Spleen (tissue), 11 donors: ENCODE measurements around the gene CCDC88C. TPM values are rescaled to one million over a fixed set of nuclear protein-coding genes. Genes with fewer than 3 reads are reported as not detected.
"Not testable (repeated sequence)": the region's sequence is repeated elsewhere in the genome, so short reads cannot be mapped to it uniquely, and the experiment has no call there.

ENCODE experiments used
- DNase-seq: peaks from one replicate; pipeline ENCODE4 v3.0.0-alpha.2; 2020
- H3K27ac ChIP-seq, 8 donors: fragments of 200-600 bp; sonication (generic) in 7 of 8; 1 replicate in 4 of 8; 2 replicates in 4 of 8; pipeline versions ENCODE4 v1.5.0 to v1.8.0; 2016 to 2021; ENCODE audit warnings: inconsistent platforms in 4 of 8, mild to moderate bottlenecking in 4 of 8, moderate library complexity in 1 of 8
- H3K27me3 ChIP-seq, 7 donors: fragments of 200-600 bp; sonication (generic) in 6 of 7; replicated peaks in 1 of 7; 1 replicate in 4 of 7; 2 replicates in 3 of 7; pipeline versions ENCODE4 v1.5.0 to v1.8.0; 2016 to 2021; ENCODE audit warnings: inconsistent platforms in 3 of 7, mild to moderate bottlenecking in 1 of 7
- H3K36me3 ChIP-seq, 6 donors: fragments of 200-600 bp; sonication (generic) in 5 of 6; 1 replicate in 4 of 6; 2 replicates in 2 of 6; pipeline versions ENCODE4 v1.5.0 to v1.8.0; 2016 to 2021; ENCODE audit warnings: inconsistent platforms in 2 of 6
- H3K4me1 ChIP-seq, 6 donors: fragments of 200-600 bp; sonication (generic) in 5 of 6; 1 replicate in 3 of 6; 2 replicates in 3 of 6; pipeline versions ENCODE4 v1.5.0 to v1.8.0; 2016 to 2021; ENCODE audit warnings: inconsistent platforms in 3 of 6
- H3K4me3 ChIP-seq, 8 donors: fragments of 200-600 bp; sonication (generic) in 7 of 8; 1 replicate in 4 of 8; 2 replicates in 4 of 8; pipeline versions ENCODE4 v1.5.0 to v1.8.0; 2016 to 2021; ENCODE audit warnings: inconsistent platforms in 4 of 8, mild to moderate bottlenecking in 4 of 8, moderate library complexity in 2 of 8
- H3K9me3 ChIP-seq, 8 donors: fragments of 200-600 bp; sonication (generic) in 7 of 8; 1 replicate in 4 of 8; 2 replicates in 4 of 8; pipeline versions ENCODE4 v1.5.0 to v1.8.0; 2016 to 2021; ENCODE audit warnings: inconsistent platforms in 4 of 8
- POLR2A ChIP-seq, 3 donors: fragments of 450-650 bp; IDR thresholded peaks; one replicate each; pipeline ENCODE4 v1.5.1; 2017; ENCODE audit warnings: antibody characterized with exemption in 3 of 3, mild to moderate bottlenecking in 1 of 3
- POLR2AphosphoS5 ChIP-seq, 3 donors: sonication (generic); formaldehyde crosslinking; IDR thresholded peaks; one replicate each; pipeline ENCODE4 v1.5.1; 2017; ENCODE audit warnings: antibody characterized with exemption in 3 of 3
- WGBS, 5 donors: extraction: QIAGEN DNeasy Blood & Tissue Kit in 3 of 5; methylation state at CpG; one replicate each; pipeline versions ENCODE4 v1.1.5 to v1.1.7; 2013 to 2018; 5-methylcytosine and 5-hydroxymethylcytosine counted together
- intact Hi-C: fragments of 100-400 bp; cut with DNase I; formaldehyde crosslinking; loops from one replicate; pipeline ENCODE4 v1.15.0; 2023; ENCODE audit warnings: low total_unique reads
- polyA plus RNA-seq, 3 donors: library from polyadenylated mRNA; stranded (reverse); fragments of 200-250 nt; gene quantifications; one replicate each; pipeline ENCODE4 v1.2.1, GENCODE V29; 2013
- total RNA-seq, 7 donors: library from RNA; depleted of rRNA in 3 of 7; stranded (reverse); fragments of >200 nt in 3 of 7; fragmentation: NEBNext Ultra II Directional in 4 of 7; extraction: Animal tissue kit (Norgen Biotek cat#: 25700) in 4 of 7; gene quantifications; one replicate each; pipeline versions ENCODE4 v1.1.0 to v1.2.1, GENCODE V29; 2016 to 2021
- TF ChIP-seq, protein P1 (sequence below), 11 experiments: fragments of 200-600 bp in 7 of 11; fragments of 450-650 bp in 4 of 11; sonication (generic) in 4 of 11; IDR thresholded peaks in 8 of 11; conservative IDR thresholded peaks in 3 of 11; 1 replicate in 7 of 11; 2 replicates in 4 of 11; pipeline versions ENCODE4 v1.4.0 to v1.8.0; 2016 to 2021; ENCODE audit warnings: antibody characterized with exemption in 11 of 11, inconsistent platforms in 4 of 11, mild to moderate bottlenecking in 1 of 11
- donor health status: healthy with polysubstance abuse.
- donor health status: DM: no; HTN: no; CAD: no; lungs with moderate emphysema.
- donor health status: DM: no; HTN: no; CAD: no.
- donor health status: Bipolar disorder and iron deficiency.
- donor health status: healthy.
- donor health status: DM: no; HTN: no; CAD: no.
- donor health status: DM: yes; HTN: yes; CAD: no.

Gene CCDC88C
- total and polyA plus RNA-seq, 10 donors = 23.2 to 136 (median 101) TPM

DNA sequence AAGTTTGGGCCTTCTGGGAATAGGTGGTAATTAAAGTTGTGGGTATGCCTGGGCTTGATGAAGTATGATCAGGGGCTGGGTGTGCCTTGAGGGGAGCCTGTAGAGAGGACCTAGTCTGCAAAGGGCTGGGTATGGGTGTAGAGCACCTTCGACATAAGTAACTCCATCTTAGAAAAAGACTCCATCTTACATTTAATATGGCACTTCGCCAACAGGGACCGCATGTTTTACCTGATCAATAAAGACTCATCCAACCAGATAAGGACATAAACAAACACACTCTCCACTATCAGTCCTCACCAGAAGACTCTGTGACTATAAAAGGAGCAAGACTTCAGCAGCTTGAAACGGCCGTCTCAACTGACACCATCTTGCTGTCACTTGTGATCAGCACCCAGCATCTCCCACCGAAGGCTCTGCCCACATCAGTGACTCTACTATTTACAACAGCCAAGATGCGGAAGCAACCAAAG, 149.6 kb downstream of the CCDC88C start:
- H3K4me3 ChIP-seq = no peak overlapping the region
- 92 to 96% (median 96%) methylated on average over 7 of the region's 7 CpGs for WGBS, 5 donors
- peaks cover 0 to 38% (median 24%) of the 10 kb centered on the region in 6 donors for H3K36me3 ChIP-seq
- TF ChIP-seq POLR2AphosphoS5 (IDR thresholded peaks at IDR 0.05) = no peak
- TF ChIP-seq POLR2A (IDR thresholded peaks at IDR 0.05) = no peak
- TF ChIP-seq, protein P1, sequence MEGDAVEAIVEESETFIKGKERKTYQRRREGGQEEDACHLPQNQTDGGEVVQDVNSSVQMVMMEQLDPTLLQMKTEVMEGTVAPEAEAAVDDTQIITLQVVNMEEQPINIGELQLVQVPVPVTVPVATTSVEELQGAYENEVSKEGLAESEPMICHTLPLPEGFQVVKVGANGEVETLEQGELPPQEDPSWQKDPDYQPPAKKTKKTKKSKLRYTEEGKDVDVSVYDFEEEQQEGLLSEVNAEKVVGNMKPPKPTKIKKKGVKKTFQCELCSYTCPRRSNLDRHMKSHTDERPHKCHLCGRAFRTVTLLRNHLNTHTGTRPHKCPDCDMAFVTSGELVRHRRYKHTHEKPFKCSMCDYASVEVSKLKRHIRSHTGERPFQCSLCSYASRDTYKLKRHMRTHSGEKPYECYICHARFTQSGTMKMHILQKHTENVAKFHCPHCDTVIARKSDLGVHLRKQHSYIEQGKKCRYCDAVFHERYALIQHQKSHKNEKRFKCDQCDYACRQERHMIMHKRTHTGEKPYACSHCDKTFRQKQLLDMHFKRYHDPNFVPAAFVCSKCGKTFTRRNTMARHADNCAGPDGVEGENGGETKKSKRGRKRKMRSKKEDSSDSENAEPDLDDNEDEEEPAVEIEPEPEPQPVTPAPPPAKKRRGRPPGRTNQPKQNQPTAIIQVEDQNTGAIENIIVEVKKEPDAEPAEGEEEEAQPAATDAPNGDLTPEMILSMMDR (IDR thresholded peaks at IDR 0.05 in 8 of 11, conservative IDR thresholded peaks at IDR 0.05 in 3 of 11) = no peak
- intact Hi-C loops = no loop called here
- H3K27ac ChIP-seq = no peak overlapping the region
- peaks cover 0 to 21% (median 14%) of the 10 kb centered on the region in 7 donors for H3K27me3 ChIP-seq
- no peak for DNase-seq
- H3K4me1 ChIP-seq = peaks cover 3 to 33% (median 16%) of the 10 kb centered on the region in 6 donors
- H3K9me3 ChIP-seq = no peaks in the 10 kb centered on the region

DNA sequence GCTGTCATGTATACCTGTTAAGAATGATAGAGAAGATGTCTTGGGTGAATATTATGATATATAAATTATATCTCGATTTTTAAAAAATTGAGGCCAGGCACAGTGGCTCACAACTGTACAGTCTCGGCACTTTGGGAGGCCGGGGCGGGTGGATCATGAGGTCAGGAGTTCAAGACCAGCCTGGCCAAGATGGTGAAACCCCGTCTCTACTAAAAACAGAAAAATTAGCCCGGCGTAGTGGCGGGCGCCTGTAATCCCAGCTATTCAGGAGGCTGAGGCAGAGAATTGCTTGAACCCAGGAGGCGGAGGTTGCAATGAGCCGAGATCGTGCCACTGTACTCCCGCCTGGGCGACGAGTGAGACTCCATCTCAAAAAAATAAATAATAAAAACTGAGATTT, 151.3 kb downstream of the CCDC88C start:
- H3K9me3 ChIP-seq, intact Hi-C loops, DNase-seq, H3K4me3 ChIP-seq, H3K27ac ChIP-seq: not testable (repeated sequence)
- Histone ChIP-seq H3K27me3 (peaks cover 0 to 21% (median 14%) of the 10 kb centered on the region in 7 donors), H3K4me1 (peaks cover 3 to 33% (median 16%) of the 10 kb centered on the region in 6 donors), H3K36me3 (peaks cover 0 to 20% (median 7%) of the 10 kb centered on the region in 6 donors)
- 95 to 98% (median 97%) methylated on average over 15 of the region's 15 CpGs for WGBS, 5 donors

DNA sequence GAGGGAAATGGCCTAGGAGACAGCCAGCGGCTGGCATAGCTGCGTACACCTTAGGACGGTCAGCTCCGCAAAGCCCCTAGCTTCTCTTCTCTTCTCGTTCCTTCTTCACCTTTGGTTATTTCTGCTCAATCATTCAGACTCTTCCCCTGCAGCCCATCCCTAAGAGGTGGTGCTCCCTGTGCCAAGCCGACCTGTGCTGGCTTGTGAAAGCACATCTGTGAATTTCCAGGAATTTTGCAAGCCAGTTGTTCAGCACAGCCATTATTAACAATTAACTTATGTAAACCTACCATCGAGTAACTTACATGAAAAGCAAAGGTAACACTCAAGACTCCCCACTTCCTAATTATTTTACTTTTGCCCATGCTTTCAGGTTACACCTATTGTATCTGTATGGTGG, 152.2 kb downstream of the CCDC88C start:
- TF ChIP-seq POLR2A (IDR thresholded peaks at IDR 0.05) (no peak), POLR2AphosphoS5 (IDR thresholded peaks at IDR 0.05) (no peak)
- TF ChIP-seq, protein P1 (IDR thresholded peaks at IDR 0.05 in 8 of 11, conservative IDR thresholded peaks at IDR 0.05 in 3 of 11) = no peak
- H3K4me1 ChIP-seq = peaks cover 3 to 33% (median 16%) of the 10 kb centered on the region in 6 donors
- no peak overlapping the region for H3K4me3 ChIP-seq
- no peak overlapping the region for H3K27ac ChIP-seq
- no peaks in the 10 kb centered on the region for H3K9me3 ChIP-seq
- peaks cover 0 to 21% (median 14%) of the 10 kb centered on the region in 7 donors for H3K27me3 ChIP-seq
- H3K36me3 ChIP-seq = peaks cover 0 to 14% (median 4%) of the 10 kb centered on the region in 6 donors
- 85 to 95% (median 93%) methylated on average over 7 of the region's 7 CpGs for WGBS, 5 donors
- no peak for DNase-seq
- intact Hi-C loops = no loop called here

DNA sequence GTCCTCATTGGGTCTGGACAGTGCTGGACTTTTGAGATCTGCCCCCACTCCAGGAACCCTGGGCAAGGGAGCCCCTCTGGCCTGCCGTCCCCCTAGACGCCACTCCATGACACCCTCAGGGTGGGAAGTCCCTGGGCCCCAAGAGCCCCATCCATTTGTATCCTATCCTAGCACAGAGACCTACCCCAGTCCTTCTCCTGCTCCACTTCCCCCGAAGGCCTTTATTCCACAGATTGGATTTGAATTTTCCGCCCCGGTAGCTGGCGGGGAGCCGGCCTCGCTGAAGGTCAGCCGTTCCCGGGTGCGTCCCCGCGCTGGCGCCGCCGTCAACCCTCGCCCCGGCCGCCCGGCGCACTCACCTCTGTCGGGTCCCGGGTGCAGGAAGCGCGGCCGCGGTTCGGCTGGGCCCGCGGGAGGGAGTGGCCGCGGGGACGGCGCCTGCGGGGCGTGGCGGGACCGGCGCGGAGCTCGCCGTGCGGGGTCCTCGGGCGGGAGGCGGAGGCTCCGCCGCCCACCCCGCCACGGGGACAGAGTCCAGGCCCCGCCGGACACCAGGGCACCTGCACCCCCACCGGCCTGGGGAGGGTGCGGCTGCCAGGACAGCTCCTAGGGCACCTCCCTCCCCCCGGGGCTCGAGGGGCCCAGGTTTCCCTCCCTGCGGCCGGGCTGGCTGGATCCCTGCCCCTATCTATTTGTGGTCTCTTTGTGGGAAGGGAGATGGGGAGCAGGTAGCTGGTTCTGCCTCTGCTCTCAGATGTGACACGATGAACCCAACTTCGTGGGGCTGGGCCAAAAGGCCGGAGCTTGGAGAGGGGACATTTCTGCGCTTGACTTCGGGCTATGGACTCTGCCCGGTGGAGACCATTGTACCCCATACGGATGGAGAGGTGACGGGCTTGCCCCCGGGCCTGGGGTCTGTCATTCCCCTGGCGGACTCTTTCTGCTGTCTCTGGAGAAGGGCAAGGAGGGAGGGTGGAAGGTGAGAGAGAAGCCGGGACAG, 153.2 kb downstream of the CCDC88C start:
- H3K4me1 ChIP-seq = peaks cover 3 to 25% (median 14%) of the 10 kb centered on the region in 6 donors
- H3K27me3 ChIP-seq = peaks cover 0 to 21% (median 14%) of the 10 kb centered on the region in 7 donors
- peak in 1 of 3 donors; percentile 56 for TF ChIP-seq POLR2AphosphoS5 (IDR thresholded peaks at IDR 0.05)
- no peak for TF ChIP-seq POLR2A (IDR thresholded peaks at IDR 0.05)
- TF ChIP-seq, protein P1 (IDR thresholded peaks at IDR 0.05 in 8 of 11, conservative IDR thresholded peaks at IDR 0.05 in 3 of 11) = no peak
- peak overlapping the region in 7 of 8 donors; percentile 15 to 59 (median 28) for H3K4me3 ChIP-seq
- peak; percentile 86 for DNase-seq
- intact Hi-C loops = no loop called here
- peak overlapping the region in 3 of 8 donors; percentile 1 to 45 (median 28) for H3K27ac ChIP-seq
- H3K9me3 ChIP-seq = no peaks in the 10 kb centered on the region
- peaks cover 0 to 5% (median 0%) of the 10 kb centered on the region in 6 donors for H3K36me3 ChIP-seq
- WGBS, 5 donors = 11 to 24% (median 12%) methylated on average over 31 to 69 of the region's 69 CpGs
